H9 (cell line): Measurements from ENCODE around the gene SH2D1B. TPM values are rescaled to one million over a fixed set of nuclear protein-coding genes. Genes with fewer than 3 reads are reported as not detected.

Experiments
- DNase-seq: peaks from one replicate; pipeline ENCODE4 v3.0.0-alpha.2; 2017
- H2AFZ ChIP-seq: one replicate; pipeline ENCODE4 v1.6.1; 2013; ENCODE audit warnings: mild to moderate bottlenecking, low read length, control low read depth, moderate library complexity
- H2AK5ac ChIP-seq: 2 replicates; pipeline ENCODE4 v1.6.1; 2013; ENCODE audit warnings: low read length, control low read depth, mixed read lengths; ENCODE audit not compliant: insufficient read length
- H2BK120ac ChIP-seq: one replicate; pipeline ENCODE4 v1.6.1; 2013; ENCODE audit warnings: low read depth, mild to moderate bottlenecking, low read length, control low read depth, inconsistent platforms; ENCODE audit not compliant: poor library complexity, severe bottlenecking
- H2BK12ac ChIP-seq: 2 replicates; pipeline ENCODE4 v1.6.1; 2013; ENCODE audit warnings: low read length, control low read depth, mixed read lengths, low read depth; ENCODE audit not compliant: insufficient read length
- H2BK15ac ChIP-seq: 2 replicates; pipeline ENCODE4 v1.6.1; 2013; ENCODE audit warnings: low read depth, low read length, control low read depth
- H2BK20ac ChIP-seq: one replicate; pipeline ENCODE4 v1.6.1; 2013; ENCODE audit warnings: low read depth, mild to moderate bottlenecking, low read length, control low read depth, inconsistent platforms; ENCODE audit not compliant: poor library complexity, severe bottlenecking
- H2BK5ac ChIP-seq: 2 replicates; pipeline ENCODE4 v1.6.1; 2013; ENCODE audit warnings: low read length, control low read depth, mixed read lengths; ENCODE audit not compliant: insufficient read length
- H3K14ac ChIP-seq: 2 replicates; pipeline ENCODE4 v1.6.1; 2013; ENCODE audit warnings: low read length, control low read depth; ENCODE audit not compliant: insufficient read depth
- H3K18ac ChIP-seq: 2 replicates; pipeline ENCODE4 v1.6.1; 2013; ENCODE audit warnings: low read depth, mild to moderate bottlenecking, mixed read lengths, low read length, control low read depth; ENCODE audit not compliant: insufficient read length
- H3K23ac ChIP-seq: 2 replicates; pipeline ENCODE4 v1.6.1; 2013; ENCODE audit warnings: low read length, control low read depth, mixed read lengths, low read depth; ENCODE audit not compliant: insufficient read length
- H3K23me2 ChIP-seq: 2 replicates; pipeline ENCODE4 v1.6.1; 2013; ENCODE audit warnings: low read depth, mild to moderate bottlenecking, mixed read lengths, low read length, control low read depth; ENCODE audit not compliant: insufficient read length, poor library complexity, severe bottlenecking
- H3K27ac ChIP-seq: 2 replicates; pipeline ENCODE4 v1.5.1; 2013; ENCODE audit warnings: low read length, control low read depth, mixed read lengths, low read depth; ENCODE audit not compliant: insufficient read length
- H3K27me3 ChIP-seq: 2 replicates; pipeline ENCODE4 v1.6.1; 2013; ENCODE audit warnings: low read length, control low read depth, inconsistent platforms; ENCODE audit not compliant: insufficient read depth
- H3K4ac ChIP-seq: 2 replicates; pipeline ENCODE4 v1.6.1; 2013; ENCODE audit warnings: low read depth, mild to moderate bottlenecking, control low read depth, inconsistent platforms, low read length, moderate library complexity
- H3K4me1 ChIP-seq: 2 replicates; pipeline ENCODE4 v1.6.1; 2013; ENCODE audit warnings: low read length, control low read depth, inconsistent platforms; ENCODE audit not compliant: insufficient read depth
- H3K4me2 ChIP-seq: 2 replicates; pipeline ENCODE4 v1.6.1; 2013; ENCODE audit warnings: low read length, control low read depth, mixed read lengths; ENCODE audit not compliant: insufficient read length, insufficient read depth
- H3K56ac ChIP-seq: 2 replicates; pipeline ENCODE4 v1.6.1; 2013; ENCODE audit warnings: low read depth, mild to moderate bottlenecking, mixed read lengths, low read length, control low read depth; ENCODE audit not compliant: insufficient read length
- H3K79me1 ChIP-seq: 2 replicates; pipeline ENCODE4 v1.6.1; 2013; ENCODE audit warnings: low read depth, mild to moderate bottlenecking, moderate library complexity, low read length, control low read depth, inconsistent platforms; ENCODE audit not compliant: insufficient read depth, poor library complexity, severe bottlenecking
- H3K79me2 ChIP-seq: 2 replicates; pipeline ENCODE4 v1.6.1; 2013; ENCODE audit warnings: low read length, control low read depth, inconsistent platforms; ENCODE audit not compliant: insufficient read depth
- H3K9ac ChIP-seq: 2 replicates; pipeline ENCODE4 v1.6.1; 2013; ENCODE audit warnings: low read length, control low read depth, mixed read lengths; ENCODE audit not compliant: insufficient read length; ENCODE audit errors: extremely low read depth
- H3K9me3 ChIP-seq: one replicate; pipeline ENCODE4 v1.6.1; 2013; ENCODE audit warnings: low read depth, low read length, inconsistent platforms; ENCODE audit not compliant: control insufficient read depth
- H3T11ph ChIP-seq: one replicate; pipeline ENCODE4 v1.6.1; 2013; ENCODE audit warnings: mild to moderate bottlenecking, low read length, control low read depth, inconsistent platforms
- H4K20me1 ChIP-seq: one replicate; pipeline ENCODE4 v1.6.1; 2013; ENCODE audit not compliant: control insufficient read depth, insufficient read length, insufficient read depth
- H4K5ac ChIP-seq: 2 replicates; pipeline ENCODE4 v1.6.1; 2013; ENCODE audit warnings: low read depth, mild to moderate bottlenecking, mixed read lengths, low read length, control low read depth; ENCODE audit not compliant: insufficient read length
- H4K8ac ChIP-seq: replicated peaks from 2 replicates; pipeline ENCODE4 v1.6.1; 2013; ENCODE audit warnings: low read length, control low read depth, mixed read lengths, low read depth; ENCODE audit not compliant: insufficient read length
- H4K91ac ChIP-seq: 2 replicates; pipeline ENCODE4 v1.6.1; 2013; ENCODE audit warnings: low read depth, mild to moderate bottlenecking, moderate library complexity, mixed read lengths, low read length, control low read depth; ENCODE audit not compliant: insufficient read length
- H3K27ac Mint-ChIP-seq, 3 experiments: 2 replicates in 2 of 3; 3 replicates in 1 of 3; pipeline ENCODE4 v1.8.0; 2020 to 2021; ENCODE audit warnings: mixed read lengths in 3 of 3, mild to moderate bottlenecking in 1 of 3, moderate library complexity in 1 of 3
- H3K27me3 Mint-ChIP-seq: 2 replicates; pipeline ENCODE4 v1.8.0; 2021; ENCODE audit warnings: low read depth, mild to moderate bottlenecking, moderate library complexity, mixed read lengths
- H3K36me3 Mint-ChIP-seq, 3 experiments: 2 replicates in 2 of 3; 3 replicates in 1 of 3; pipeline ENCODE4 v1.8.0; 2020 to 2021; ENCODE audit warnings: low read depth in 3 of 3, mixed read lengths in 3 of 3; ENCODE audit not compliant: insufficient read depth in 1 of 3
- H3K4me1 Mint-ChIP-seq, 2 experiments: 2 replicates each; pipeline ENCODE4 v1.8.0; 2020; ENCODE audit warnings: mixed read lengths in 2 of 2
- H3K4me3 Mint-ChIP-seq, 2 experiments: 2 replicates in 1 of 2; 3 replicates in 1 of 2; pipeline ENCODE4 v1.8.0; 2020 to 2021; ENCODE audit warnings: mild to moderate bottlenecking in 2 of 2, mixed read lengths in 2 of 2, moderate library complexity in 1 of 2
- H3K9me3 Mint-ChIP-seq, 2 experiments: 2 replicates in 1 of 2; 3 replicates in 1 of 2; pipeline ENCODE4 v1.8.0; 2020; ENCODE audit warnings: mild to moderate bottlenecking in 2 of 2, mixed read lengths in 2 of 2, moderate library complexity in 1 of 2
- CTCF ChIP-seq: fragments of 200-600 bp; sonication (generic); conservative IDR thresholded peaks from 3 replicates; pipeline ENCODE4 v1.8.0; 2021; ENCODE audit warnings: antibody characterized with exemption, mild to moderate bottlenecking
- WGBS: extraction: QIAGEN DNeasy Blood & Tissue Kit; methylation state at CpG from one replicate; pipeline ENCODE4 v1.1.7; 2013; ENCODE audit warnings: missing lambda C conversion rate, low lambda C conversion rate, mixed read lengths; ENCODE audit not compliant: insufficient read length; ENCODE audit errors: extremely low coverage; 5-methylcytosine and 5-hydroxymethylcytosine counted together
- total RNA-seq: library from RNA; stranded (reverse); gene quantifications from 2 replicates; pipeline ENCODE4 v1.2.1, GENCODE V29; 2021

The SH2D1B gene
- total RNA-seq, 1 experiment from 2014 or later, result not detected

GRCh38 chr1:162368451-162368850, 43.5 kb downstream of the SH2D1B start:
- no peaks in the 10 kb centered on the region for H3K23me2 ChIP-seq
- H3T11ph ChIP-seq, result no peak overlapping the region
- no peak overlapping the region for H2BK12ac ChIP-seq
- H3K56ac ChIP-seq, result no peak overlapping the region
- no peaks in the 10 kb centered on the region for H4K20me1 ChIP-seq
- no peak overlapping the region for H3K4me3 Mint-ChIP-seq
- no peak overlapping the region for H2BK5ac ChIP-seq
- no peak for TF ChIP-seq CTCF
- H3K4me1 Mint-ChIP-seq, result 0 out of 4 replicates have a peak, but pooled peaks cover 0 to 2% of the 10 kb centered on the region in 2 experiments
- no peak overlapping the region for H3K27ac ChIP-seq
- DNase-seq, result no peak
- no peaks in the 10 kb centered on the region for H3K27me3 ChIP-seq
- H3K14ac ChIP-seq, result no peak overlapping the region
- no peak overlapping the region for H4K5ac ChIP-seq
- H3K18ac ChIP-seq, result no peak overlapping the region
- peaks cover 2 to 8% (median 3%) of the 10 kb centered on the region in 3 experiments; a peak in 4 of 7 replicates for H3K36me3 Mint-ChIP-seq
- H3K9ac ChIP-seq, result no peak overlapping the region
- H2BK15ac ChIP-seq, result no peak overlapping the region
- no peak overlapping the region for H2BK20ac ChIP-seq
- H3K9me3 ChIP-seq, result no peaks in the 10 kb centered on the region
- H3K23ac ChIP-seq, result no peak overlapping the region
- H2AK5ac ChIP-seq, result no peak overlapping the region
- WGBS, result no CpG with 5 or more reads among the region's 4 CpGs
- H3K79me1 ChIP-seq, result no peaks in the 10 kb centered on the region
- H3K4ac ChIP-seq, result no peak overlapping the region
- no peaks in the 10 kb centered on the region for H3K4me1 ChIP-seq
- H4K91ac ChIP-seq, result no peak overlapping the region
- H3K4me2 ChIP-seq, result no peak overlapping the region
- no peaks in the 10 kb centered on the region for H3K9me3 Mint-ChIP-seq
- no peaks in the 10 kb centered on the region for H3K27me3 Mint-ChIP-seq
- H4K8ac ChIP-seq, result no peak overlapping the region
- H3K79me2 ChIP-seq, result no peaks in the 10 kb centered on the region
- peak overlapping the region in 1 of 3 experiments; percentile 37; a peak in 1 of 7 replicates for H3K27ac Mint-ChIP-seq
- H2AFZ ChIP-seq, result no peak overlapping the region
- H2BK120ac ChIP-seq, result no peak overlapping the region
